OCI-LY7 (cell line): ENCODE data around the gene RAN. TPM values are rescaled to one million over a fixed set of nuclear protein-coding genes. Genes with fewer than 3 reads are reported as not detected.
A peak's percentile ranks its signal among the peaks of the same experiment; 100 is the strongest.

Source experiments
- BruUV-seq: library from RNA; stranded (reverse); fragments of 400-500 nt; replicated peaks from 2 replicates; lab custom pipeline; 2021; lab: Mats Ljungman, UMichigan
- CTCF ChIA-PET: fragments of 300-600 bp; sonication (Branson Sonifier 250); formaldehyde crosslinking; loops from one replicate; lab custom pipeline; 2022; ENCODE audit warnings: antibody characterized with exemption; ENCODE audit not compliant: unreplicated experiment; lab: Charles Lee
- POLR2A ChIA-PET: fragments of 300-600 bp; sonication (Branson Sonifier 250); formaldehyde crosslinking; loops from one replicate; lab custom pipeline; 2022; ENCODE audit warnings: antibody characterized with exemption; lab: Charles Lee
- DNase-seq: peaks from one replicate; pipeline ENCODE4 v3.0.0-alpha.2; 2015; ENCODE audit warnings: low spot score
- H2AFZ ChIP-seq: fragments of 200-600 bp; sonication (generic), shearing (Covaris generic); 2 replicates; pipeline ENCODE4 v1.6.1; 2014; ENCODE audit warnings: mild to moderate bottlenecking, antibody characterized with exemption, low read length, moderate library complexity
- H3K27ac ChIP-seq: fragments of 200-600 bp; sonication (generic); 2 replicates; pipeline ENCODE4 v1.5.1; 2014; ENCODE audit warnings: mixed run types, low read depth, mild to moderate bottlenecking, moderate library complexity, low read length, inconsistent platforms; ENCODE audit not compliant: poor library complexity, severe bottlenecking
- H3K36me3 ChIP-seq: fragments of 200-600 bp; sonication (generic); 2 replicates; pipeline ENCODE4 v1.6.1; 2014; ENCODE audit warnings: mild to moderate bottlenecking, antibody characterized with exemption, low read length, moderate library complexity, mixed read lengths; ENCODE audit not compliant: insufficient read depth
- H3K4me1 ChIP-seq: fragments of 200-600 bp; sonication (generic); 2 replicates; pipeline ENCODE4 v1.5.1; 2014; ENCODE audit warnings: mild to moderate bottlenecking, low read length; ENCODE audit not compliant: insufficient read depth, poor library complexity, severe bottlenecking
- H3K4me2 ChIP-seq: fragments of 200-600 bp; sonication (generic); 2 replicates; pipeline ENCODE4 v1.6.1; 2014; ENCODE audit warnings: mild to moderate bottlenecking, low read length
- H3K4me3 ChIP-seq: fragments of 200-600 bp; sonication (generic); 2 replicates; pipeline ENCODE4 v1.5.1; 2014; ENCODE audit warnings: mild to moderate bottlenecking, low read depth, low read length; ENCODE audit not compliant: poor library complexity, severe bottlenecking
- H3K79me2 ChIP-seq: fragments of 200-600 bp; sonication (generic); 2 replicates; pipeline ENCODE4 v1.6.1; 2016; ENCODE audit warnings: low read depth, mild to moderate bottlenecking, low read length, moderate library complexity, mixed read lengths; ENCODE audit not compliant: insufficient read depth
- H3K9me2 ChIP-seq: fragments of 200-600 bp; sonication (generic); 2 replicates; pipeline ENCODE4 v1.6.1; 2016; ENCODE audit warnings: mild to moderate bottlenecking, low read length, mixed read lengths; ENCODE audit not compliant: insufficient read depth
- H3K9me3 ChIP-seq: fragments of 200-600 bp; sonication (generic); 2 replicates; pipeline ENCODE4 v1.6.1; 2014; ENCODE audit warnings: mild to moderate bottlenecking, mixed run types, low read length, mixed read lengths
- H4K20me1 ChIP-seq: fragments of 200-600 bp; sonication (generic); 2 replicates; pipeline ENCODE4 v1.6.1; 2014; ENCODE audit warnings: mild to moderate bottlenecking, antibody characterized with exemption, low read length, moderate library complexity, mixed read lengths; ENCODE audit not compliant: insufficient read depth
- CTCF ChIP-seq: fragments of 200-600 bp; sonication (generic); conservative IDR thresholded peaks from 2 replicates; pipeline ENCODE4 v1.5.1; 2014; ENCODE audit warnings: mild to moderate bottlenecking, antibody characterized with exemption, low read length, moderate library complexity, mixed read lengths
- EZH2phosphoT487 ChIP-seq: fragments of 200-600 bp; sonication (generic); IDR thresholded peaks from 2 replicates; pipeline ENCODE4 v1.6.1; 2018; ENCODE audit warnings: low read depth, borderline replicate concordance, mild to moderate bottlenecking, mixed run types, antibody characterized with exemption, low read length, moderate library complexity, mixed read lengths
- intact Hi-C: fragments of 100-400 bp; cut with micrococcal nuclease; formaldehyde crosslinking; loops from one replicate; pipeline ENCODE4 v1.10.0; 2022; ENCODE audit not compliant: unreplicated experiment
- total RNA-seq, 2 experiments: library from RNA; depleted of rRNA in 1 of 2; stranded (reverse); fragments of >200 nt in 1 of 2; shearing (Covaris generic) in 1 of 2; gene quantifications; 2 replicates each; pipeline ENCODE4 v1.2.3, GENCODE V29; 2014 to 2022

RAN gene
- total RNA-seq, 2 experiments from 2014 or later: 1,462 to 1,957 TPM

- H3K27ac ChIP-seq: peak overlapping the region; percentile 96
- intact Hi-C loops: loop anchor here (10.0 kb wide), 2 partner anchors 902 to 1192 kb away; no protein-coding TSS in a partner anchor
- peak overlapping the region; percentile 95 for H3K4me2 ChIP-seq
- H3K79me2 ChIP-seq: peaks cover 61% of the 10 kb centered on the region
- H3K36me3 ChIP-seq: peaks cover 52% of the 10 kb centered on the region
- no peaks in the 10 kb centered on the region for H3K9me3 ChIP-seq
- DNase-seq: peak; percentile 57
- TF ChIP-seq EZH2phosphoT487: no peak
- no peak for TF ChIP-seq CTCF
- H3K4me3 ChIP-seq: peak overlapping the region; percentile 100
- CTCF ChIA-PET: no interaction called here
- no TSS peak for BruUV-seq
- POLR2A ChIA-PET: no interaction called here
- no peak overlapping the region for H2AFZ ChIP-seq
- H4K20me1 ChIP-seq: peaks cover 35% of the 10 kb centered on the region
- peaks cover 48% of the 10 kb centered on the region for H3K4me1 ChIP-seq
- no peaks in the 10 kb centered on the region for H3K9me2 ChIP-seq
These were observed 572 bp downstream of the RAN start for GRCh38 chr12:130872179-130873096.

GRCh38 chr12:130873106-130873795, 1.4 kb downstream of the RAN start:
- peaks cover 60% of the 10 kb centered on the region for H3K36me3 ChIP-seq
- no peaks in the 10 kb centered on the region for H3K9me3 ChIP-seq
- intact Hi-C loops: loop anchor here (10.0 kb wide), 2 partner anchors 902 to 1192 kb away; no protein-coding TSS in a partner anchor
- POLR2A ChIA-PET: interaction anchor here (0.7 kb wide), 1 partner anchor 107 kb away, joined by 5 read pairs; no protein-coding TSS in a partner anchor
- peaks cover 56% of the 10 kb centered on the region for H3K4me1 ChIP-seq
- peak overlapping the region; percentile 100 for H3K4me3 ChIP-seq
- H3K4me2 ChIP-seq: peak overlapping the region; percentile 95
- no peak for DNase-seq
- no peak for TF ChIP-seq EZH2phosphoT487
- no peak for TF ChIP-seq CTCF
- H3K27ac ChIP-seq: peak overlapping the region; percentile 96
- H4K20me1 ChIP-seq: peaks cover 35% of the 10 kb centered on the region
- H2AFZ ChIP-seq: no peak overlapping the region
- CTCF ChIA-PET: no interaction called here
- peaks cover 64% of the 10 kb centered on the region for H3K79me2 ChIP-seq
- H3K9me2 ChIP-seq: no peaks in the 10 kb centered on the region
- BruUV-seq: TSS peak; percentile 58
